B cell (primary cell): ENCODE measurements around the gene ANKRD2. TPM values are rescaled to one million over a fixed set of nuclear protein-coding genes. Genes with fewer than 3 reads are reported as not detected.

Experiments used
- ATAC-seq: fragments of 200-7000 bp; cut with Tn5 transposase; one replicate; pipeline ENCODE4 v1.10.0; 2021; ENCODE audit warnings: low read depth, mild to moderate bottlenecking, moderate number of reproducible peaks, moderate library complexity
- CTCF ChIA-PET: fragments of 350-600 bp; sonication (Branson Sonifier 250); formaldehyde crosslinking; loops from one replicate; lab custom pipeline; 2021; ENCODE audit warnings: antibody characterized with exemption, inconsistent platforms; lab: Charles Lee
- POLR2A ChIA-PET: fragments of 350-600 bp; sonication (Branson Sonifier 250); formaldehyde crosslinking; loops from one replicate; lab custom pipeline; 2021; ENCODE audit warnings: antibody characterized with exemption; lab: Charles Lee
- DNase-seq: peaks from one replicate; pipeline ENCODE4 v3.0.0; 2013
- H2AFZ ChIP-seq: 2 replicates; pipeline ENCODE4 v1.6.1; 2012; ENCODE audit warnings: mild to moderate bottlenecking, low read depth, low read length; ENCODE audit not compliant: insufficient read depth, poor library complexity, severe bottlenecking
- H3K27ac ChIP-seq, 2 donors: 1 replicate in 1 of 2; 2 replicates in 1 of 2; pipeline ENCODE4 v1.5.1; 2012 to 2013; ENCODE audit warnings: low read length in 2 of 2, mild to moderate bottlenecking in 2 of 2, moderate library complexity in 1 of 2
- H3K27me3 ChIP-seq, 4 experiments: fragments of 200-600 bp in 1 of 4; sonication (generic) in 1 of 4; replicated peaks in 1 of 4; 1 replicate in 2 of 4; 2 replicates in 2 of 4; pipeline versions ENCODE4 v1.6.1 to v1.7.0; 2013 to 2016; ENCODE audit warnings: low read length in 3 of 4, mild to moderate bottlenecking in 2 of 4, mixed read lengths in 1 of 4, moderate library complexity in 1 of 4; ENCODE audit not compliant: insufficient read depth in 4 of 4, control insufficient read depth in 3 of 4; ENCODE audit errors: control extremely low read depth in 1 of 4
- H3K36me3 ChIP-seq, 2 experiments: replicated peaks in 1 of 2; 1 replicate in 1 of 2; 2 replicates in 1 of 2; pipeline versions ENCODE4 v1.6.1 to v1.7.1; 2013; ENCODE audit warnings: low read length in 1 of 2; ENCODE audit not compliant: insufficient read depth in 2 of 2, control insufficient read depth in 1 of 2; ENCODE audit errors: control extremely low read depth in 1 of 2, extremely low read depth in 1 of 2
- H3K4me1 ChIP-seq, 2 donors: fragments of 200-600 bp in 1 of 2; sonication (generic) in 1 of 2; 1 replicate in 1 of 2; 2 replicates in 1 of 2; pipeline versions ENCODE4 v1.5.1 to v1.6.1; 2013 to 2017; ENCODE audit warnings: low read length in 2 of 2; ENCODE audit not compliant: control insufficient read depth in 2 of 2, insufficient read depth in 2 of 2
- H3K4me2 ChIP-seq: replicated peaks from 2 replicates; pipeline ENCODE3; 2012; ENCODE audit warnings: mild to moderate bottlenecking, low read depth, low read length; ENCODE audit not compliant: poor library complexity, severe bottlenecking
- H3K4me3 ChIP-seq, 5 experiments: fragments of 200-600 bp in 1 of 5; sonication (generic) in 1 of 5; 1 replicate in 3 of 5; 2 replicates in 2 of 5; pipeline versions ENCODE4 v1.5.1 to v1.7.0; 2011 to 2016; ENCODE audit warnings: low read length in 4 of 5, mild to moderate bottlenecking in 4 of 5, low read depth in 2 of 5, control low read depth in 1 of 5, moderate library complexity in 1 of 5; ENCODE audit not compliant: insufficient read depth in 1 of 5; ENCODE audit errors: control extremely low read depth in 1 of 5, extremely low read depth in 1 of 5
- H3K79me2 ChIP-seq: fragments of 200-600 bp; sonication (generic); one replicate; pipeline ENCODE4 v1.6.0; 2016; ENCODE audit warnings: low read length; ENCODE audit not compliant: control insufficient read depth, insufficient read depth
- H3K9ac ChIP-seq: fragments of 200-600 bp; sonication (generic); 2 replicates; pipeline ENCODE4 v1.6.1; 2017; ENCODE audit warnings: mild to moderate bottlenecking, low read length, moderate library complexity
- H3K9me3 ChIP-seq, 3 donors: one replicate each; pipeline versions ENCODE4 v1.6.1 to v1.7.1; 2013; ENCODE audit warnings: low read length in 2 of 3; ENCODE audit not compliant: control insufficient read depth in 2 of 3, insufficient read depth in 1 of 3; ENCODE audit errors: control extremely low read depth in 1 of 3
- H4K20me1 ChIP-seq: 2 replicates; pipeline ENCODE4 v1.6.0; 2012; ENCODE audit warnings: mild to moderate bottlenecking, low read length; ENCODE audit not compliant: insufficient read depth, control insufficient read depth, poor library complexity, severe bottlenecking
- H3K27ac Mint-ChIP-seq: one replicate; pipeline ENCODE4 v1.8.0; 2021; ENCODE audit warnings: mixed read lengths
- H3K27me3 Mint-ChIP-seq: one replicate; pipeline ENCODE4 v1.8.0; 2021; ENCODE audit warnings: mixed read lengths
- H3K4me1 Mint-ChIP-seq: one replicate; pipeline ENCODE4 v1.8.0; 2021; ENCODE audit warnings: mixed read lengths
- H3K4me3 Mint-ChIP-seq: one replicate; pipeline ENCODE4 v1.8.0; 2021; ENCODE audit warnings: mixed read lengths
- H3K9me3 Mint-ChIP-seq: one replicate; pipeline ENCODE4 v1.8.0; 2022; ENCODE audit warnings: mixed read lengths; ENCODE audit not compliant: insufficient read depth
- EZH2 ChIP-seq: IDR thresholded peaks from 2 replicates; pipeline ENCODE4 v1.6.1; 2012; ENCODE audit warnings: borderline replicate concordance, low read depth, mild to moderate bottlenecking, moderate library complexity, low read length; ENCODE audit not compliant: insufficient read depth, poor library complexity, severe bottlenecking
- WGBS: methylation state at CpG from one replicate; pipeline ENCODE4 v1.1.5; 2013; ENCODE audit warnings: missing lambda C conversion rate; ENCODE audit not compliant: insufficient coverage; 5-methylcytosine and 5-hydroxymethylcytosine counted together
- intact Hi-C: fragments of 100-400 bp; cut with micrococcal nuclease; formaldehyde crosslinking; loops from one replicate; pipeline ENCODE4 v1.10.0; 2022
- polyA plus RNA-seq: library from polyadenylated mRNA; depleted of rRNA; stranded (reverse); fragments of >200 nt; gene quantifications from 2 replicates; pipeline ENCODE4 v1.2.3, GENCODE V29; 2012
- total RNA-seq, 2 donors: library from RNA; stranded (reverse); fragments of 120-200 nt in 1 of 2; gene quantifications; 1 replicate in 1 of 2; 2 replicates in 1 of 2; pipeline versions ENCODE4 v1.2.3 to v1.2.4, GENCODE V29; 2013 to 2022
- TF ChIP-seq, protein P1 (sequence below): fragments of 200-600 bp; IDR thresholded peaks from one replicate; pipeline ENCODE4 v1.8.0; 2022; ENCODE audit warnings: antibody characterized with exemption, mild to moderate bottlenecking

The ANKRD2 gene
- total and polyA plus RNA-seq, 2 donors (not counting 1 experiment from before 2014, with no cell fraction given): not detected

DNA sequence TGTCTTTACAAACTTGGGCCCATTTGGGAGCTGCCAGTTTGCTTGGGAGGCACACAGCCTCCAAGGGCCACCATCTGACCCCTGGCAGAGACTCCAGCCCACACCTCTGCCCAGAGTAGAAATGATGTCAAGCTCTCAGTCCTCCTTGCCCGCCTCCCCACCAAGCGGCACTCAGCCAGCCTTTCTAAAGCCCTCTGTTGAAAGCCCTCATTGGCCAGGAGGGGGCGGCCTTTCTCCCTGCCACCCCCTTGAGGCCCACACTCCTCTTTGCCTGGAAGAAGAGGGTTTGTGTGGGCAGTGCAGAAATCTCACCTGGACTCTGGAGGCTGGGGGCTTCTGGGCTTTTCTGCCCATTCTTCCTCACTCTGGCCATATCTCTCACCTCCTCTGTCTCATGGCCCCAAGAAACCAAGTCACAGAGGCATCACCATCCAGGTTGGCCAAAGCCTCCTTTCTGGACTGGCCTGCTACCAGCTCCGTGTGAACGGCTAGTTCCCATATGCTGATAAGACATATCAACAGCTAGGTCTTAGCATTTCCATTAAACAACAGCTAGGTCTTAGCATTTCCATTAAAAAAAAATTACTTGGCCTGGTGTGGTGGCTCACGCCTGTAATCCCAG is 37.7 kb upstream of the ANKRD2 start:
- whole genome bisulfite sequencing: 100% methylated on average over 2 of the region's 6 CpGs
- POLR2A ChIA-PET: no interaction called here
- Histone ChIP-seq H3K9me3 (no peaks in the 10 kb centered on the region), H3K79me2 (no peaks in the 10 kb centered on the region), H4K20me1 (no peaks in the 10 kb centered on the region), H3K4me3 (no peak overlapping the region), H2AFZ (no peak overlapping the region), H3K4me1 (no peaks in the 10 kb centered on the region), H3K9ac (no peak overlapping the region), H3K36me3 (no peaks in the 10 kb centered on the region), H3K4me2 (no peak overlapping the region), H3K27me3 (no peaks in the 10 kb centered on the region), H3K27ac (no peak overlapping the region)
- no peak for DNase-seq
- Mint-ChIP-seq H3K9me3 (peaks cover 2% of the 10 kb centered on the region), H3K27me3 (no peaks in the 10 kb centered on the region), H3K27ac (no peak overlapping the region), H3K4me1 (no peaks in the 10 kb centered on the region), H3K4me3 (no peak overlapping the region)
- no peak for TF ChIP-seq EZH2
- TF ChIP-seq, protein P1, sequence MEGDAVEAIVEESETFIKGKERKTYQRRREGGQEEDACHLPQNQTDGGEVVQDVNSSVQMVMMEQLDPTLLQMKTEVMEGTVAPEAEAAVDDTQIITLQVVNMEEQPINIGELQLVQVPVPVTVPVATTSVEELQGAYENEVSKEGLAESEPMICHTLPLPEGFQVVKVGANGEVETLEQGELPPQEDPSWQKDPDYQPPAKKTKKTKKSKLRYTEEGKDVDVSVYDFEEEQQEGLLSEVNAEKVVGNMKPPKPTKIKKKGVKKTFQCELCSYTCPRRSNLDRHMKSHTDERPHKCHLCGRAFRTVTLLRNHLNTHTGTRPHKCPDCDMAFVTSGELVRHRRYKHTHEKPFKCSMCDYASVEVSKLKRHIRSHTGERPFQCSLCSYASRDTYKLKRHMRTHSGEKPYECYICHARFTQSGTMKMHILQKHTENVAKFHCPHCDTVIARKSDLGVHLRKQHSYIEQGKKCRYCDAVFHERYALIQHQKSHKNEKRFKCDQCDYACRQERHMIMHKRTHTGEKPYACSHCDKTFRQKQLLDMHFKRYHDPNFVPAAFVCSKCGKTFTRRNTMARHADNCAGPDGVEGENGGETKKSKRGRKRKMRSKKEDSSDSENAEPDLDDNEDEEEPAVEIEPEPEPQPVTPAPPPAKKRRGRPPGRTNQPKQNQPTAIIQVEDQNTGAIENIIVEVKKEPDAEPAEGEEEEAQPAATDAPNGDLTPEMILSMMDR: no peak
- intact Hi-C loops: no loop called here
- no peak for ATAC-seq
- CTCF ChIA-PET: interaction anchor here (1.2 to 2.6 kb wide), 2 partner anchors 17 to 37 kb away, joined by 3 to 8 read pairs; no protein-coding TSS in a partner anchor

DNA sequence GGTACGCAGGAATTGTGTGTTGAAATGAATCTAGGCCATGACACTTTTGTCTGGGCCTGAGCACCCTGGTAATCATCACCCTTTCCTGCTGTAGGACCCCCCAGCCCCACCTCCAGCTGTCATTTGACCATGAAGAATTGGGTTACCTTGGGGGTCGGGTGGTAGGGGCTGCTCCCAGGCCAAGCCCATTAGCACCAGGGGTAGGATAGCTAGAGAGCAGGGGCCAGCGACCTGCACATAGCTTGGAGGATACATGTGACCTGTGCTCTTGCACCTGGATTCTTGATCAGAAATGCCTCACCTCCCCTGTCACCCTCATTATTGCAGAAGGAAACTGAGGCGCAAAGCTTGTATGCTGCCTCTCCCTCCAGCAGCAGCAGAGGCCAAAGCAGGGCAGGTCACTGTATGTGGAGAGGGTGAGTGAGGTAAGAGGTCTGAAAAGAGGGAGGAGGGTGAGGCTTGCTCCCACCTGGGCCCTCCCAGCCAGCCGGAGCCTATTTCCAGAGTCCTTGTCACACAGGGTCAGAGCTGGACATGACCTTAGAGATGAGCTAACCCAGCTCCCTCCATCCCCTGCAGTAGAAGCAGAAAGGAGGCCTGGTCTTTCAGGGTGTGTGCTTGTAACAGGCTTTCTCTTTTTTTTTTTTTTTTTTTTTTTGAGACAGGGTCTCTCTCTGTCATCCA is 35.3 kb upstream of the ANKRD2 start:
- no peaks in the 10 kb centered on the region for H3K4me1 ChIP-seq
- H3K27me3 Mint-ChIP-seq: no peaks in the 10 kb centered on the region
- no peaks in the 10 kb centered on the region for H3K9me3 ChIP-seq
- intact Hi-C loops: no loop called here
- H3K4me3 ChIP-seq: no peak overlapping the region
- DNase-seq (no peak), ATAC-seq (no peak)
- no peak overlapping the region for H2AFZ ChIP-seq
- POLR2A ChIA-PET: no interaction called here
- H3K4me3 Mint-ChIP-seq: no peak overlapping the region
- H3K79me2 ChIP-seq: no peaks in the 10 kb centered on the region
- H4K20me1 ChIP-seq: no peaks in the 10 kb centered on the region
- no peak overlapping the region for H3K27ac Mint-ChIP-seq
- no peaks in the 10 kb centered on the region for H3K27me3 ChIP-seq
- H3K4me2 ChIP-seq: no peak overlapping the region
- no peaks in the 10 kb centered on the region for H3K4me1 Mint-ChIP-seq
- no peaks in the 10 kb centered on the region for H3K36me3 ChIP-seq
- H3K9ac ChIP-seq: no peak overlapping the region
- H3K27ac ChIP-seq: no peak overlapping the region
- 90% methylated on average over 2 of the region's 5 CpGs for WGBS
- H3K9me3 Mint-ChIP-seq: no peaks in the 10 kb centered on the region
- no peak for TF ChIP-seq EZH2
- TF ChIP-seq, protein P1: no peak
- CTCF ChIA-PET: no interaction called here
